ENCODE measurements around the gene ADCY1.

The ADCY1 gene

DNA sequence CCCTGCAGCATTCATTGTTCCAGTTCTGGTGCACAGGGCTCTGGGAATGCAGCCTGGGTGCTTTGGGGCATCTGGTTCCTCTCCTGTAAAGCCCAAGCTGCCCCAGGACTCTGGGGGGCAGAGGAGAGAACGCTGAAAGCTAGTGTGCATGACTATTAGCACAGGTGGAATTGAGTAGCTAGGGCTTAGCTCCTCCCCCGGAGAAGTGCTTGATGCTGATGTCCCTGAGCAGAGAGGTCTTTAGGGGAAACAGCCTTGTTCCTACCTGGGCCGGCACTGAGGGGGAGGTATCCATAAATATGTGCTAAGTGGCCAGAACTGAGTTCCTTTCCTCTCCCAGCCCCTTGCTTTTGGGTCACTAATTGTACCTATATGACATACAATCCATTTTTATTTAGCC, 3.9 kb downstream of the ADCY1 start:
- DNase-seq: no peak

DNA sequence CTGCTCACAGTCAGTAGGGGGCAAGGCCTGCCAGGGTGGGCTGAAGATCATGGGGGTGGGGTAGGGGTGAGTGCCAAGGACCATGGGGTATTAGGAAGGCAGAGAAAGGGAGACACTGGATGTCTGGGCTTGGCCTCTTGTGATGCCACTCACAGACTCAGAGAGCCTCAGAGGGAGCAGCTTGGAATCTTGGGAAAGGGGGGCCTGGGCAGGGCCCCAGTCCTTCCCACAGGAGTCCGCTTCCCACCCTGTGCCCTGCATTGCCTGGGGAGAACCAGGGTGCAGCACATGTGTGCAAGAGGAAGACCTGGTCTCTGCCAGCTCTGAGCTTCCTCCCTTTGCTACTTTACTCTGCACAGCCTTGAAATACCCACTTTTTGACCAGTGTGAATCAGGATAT, 4.3 kb downstream of the ADCY1 start:
- DNase-seq: no peak

DNA sequence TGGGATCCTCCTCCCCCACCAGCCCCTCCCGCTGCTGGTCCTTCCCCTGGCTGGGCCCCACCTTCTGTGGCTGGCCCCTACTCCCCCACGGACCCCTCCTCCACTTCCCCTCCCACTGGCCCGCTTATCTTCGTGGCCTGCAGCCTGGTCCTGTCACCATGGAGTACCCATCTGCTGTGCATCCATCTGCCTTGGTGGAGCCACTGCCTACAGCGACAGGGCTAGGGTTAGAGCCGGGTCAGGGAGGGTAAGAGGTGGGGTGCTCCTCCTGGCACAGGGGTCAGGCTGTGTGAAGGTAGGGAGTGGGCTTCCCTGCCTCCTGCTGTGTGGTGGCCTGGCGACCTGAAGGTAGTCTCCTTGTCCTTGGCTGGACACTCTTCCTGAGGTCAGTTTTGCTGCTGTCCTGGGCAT, 5.2 kb downstream of the ADCY1 start:
- no peak for DNase-seq

DNA sequence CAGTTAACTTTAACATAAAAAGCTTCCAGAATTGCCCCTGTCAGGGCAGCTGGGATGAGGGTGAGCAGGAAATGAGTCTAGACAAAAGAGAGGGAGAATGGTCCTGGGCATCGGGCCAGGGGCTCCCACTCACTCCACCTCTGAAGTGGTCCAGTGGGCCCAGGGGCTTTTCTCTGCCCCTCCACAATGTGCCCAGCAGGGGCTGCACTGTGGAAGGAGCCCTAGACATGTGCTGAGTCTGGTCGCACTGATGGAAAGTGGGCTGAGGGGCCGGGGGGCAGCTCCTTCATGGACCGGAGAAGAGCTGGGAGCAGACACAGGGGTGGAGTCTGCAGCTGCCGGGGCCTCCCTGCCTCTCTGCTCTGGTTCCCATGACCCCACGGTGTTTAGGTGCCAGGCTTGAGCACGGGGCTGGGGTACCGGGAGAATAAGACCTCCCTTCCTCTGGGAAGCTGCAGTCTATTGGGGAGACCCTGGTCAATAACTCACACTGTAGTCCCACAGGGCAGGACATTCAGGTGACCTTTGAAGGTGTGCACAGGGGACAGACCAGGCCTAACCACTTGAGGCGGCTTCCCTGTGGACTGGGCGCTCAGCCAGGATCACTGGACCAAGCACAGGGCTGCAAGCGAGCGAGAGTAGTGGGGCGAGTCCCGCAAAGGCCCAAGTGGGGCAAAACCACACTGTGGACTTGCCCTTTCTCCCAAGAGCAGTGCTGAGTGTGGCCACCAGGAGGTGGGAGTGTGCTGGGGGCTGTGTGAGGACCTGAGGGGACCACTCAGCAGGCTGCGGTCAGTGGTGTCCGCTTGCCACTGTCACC, 6.1 kb downstream of the ADCY1 start:
- peak; percentile 42 for DNase-seq

DNA sequence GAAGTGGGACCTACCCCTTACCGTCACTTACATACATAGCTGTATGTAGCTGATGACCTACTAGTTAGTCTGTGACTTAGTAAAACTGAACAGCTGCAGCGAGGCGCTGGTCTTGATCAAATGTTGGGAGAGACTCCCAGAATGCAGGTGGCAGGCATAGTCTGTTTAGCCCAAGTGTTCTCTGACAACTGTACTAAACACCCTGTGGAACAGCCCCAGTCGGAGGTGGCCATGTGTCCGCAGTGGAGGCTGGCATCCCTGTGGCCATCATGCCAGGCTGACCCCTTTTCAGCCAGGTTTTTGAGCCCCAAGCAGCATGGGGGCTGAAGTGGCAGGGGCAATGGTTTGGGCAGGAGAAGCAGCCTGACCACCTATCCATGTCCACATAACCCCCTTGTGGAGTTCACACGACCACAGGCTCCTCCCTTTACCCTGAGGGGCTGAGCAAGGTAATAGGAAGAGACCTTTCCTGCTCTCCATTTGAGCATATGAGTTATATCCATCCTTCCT, 7.2 kb downstream of the ADCY1 start:
- no peak for DNase-seq

DNA sequence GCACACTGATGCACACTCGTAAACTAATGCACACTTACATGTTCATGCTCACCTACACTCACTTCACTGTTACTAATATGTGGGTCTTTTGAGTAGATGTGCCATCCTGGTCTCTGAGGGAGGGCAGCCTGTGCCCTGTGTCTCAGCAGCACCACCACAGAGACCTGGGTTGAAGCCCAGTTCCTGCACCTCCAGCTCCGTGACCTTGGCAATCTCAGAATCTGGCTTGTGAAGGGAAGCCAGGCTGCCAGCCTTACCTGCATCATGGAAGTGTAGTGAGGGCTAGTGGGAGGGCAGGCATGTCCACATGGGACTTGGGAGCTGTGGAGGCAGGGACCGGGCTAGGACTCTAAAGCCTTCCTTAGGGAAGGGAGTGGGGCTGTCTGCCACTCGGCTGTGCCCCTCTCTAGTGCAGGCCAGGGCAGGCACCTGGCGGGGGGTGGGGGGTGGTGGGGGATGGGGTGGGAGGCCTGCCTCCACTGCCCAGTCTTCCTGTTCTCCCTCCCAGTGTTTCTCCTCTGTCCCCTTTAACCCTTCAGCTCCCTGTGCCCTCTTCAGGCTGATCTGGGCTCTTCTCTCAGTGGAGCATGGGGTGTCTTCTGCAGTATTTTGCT, 8.1 kb downstream of the ADCY1 start:
- no peak for DNase-seq

DNA sequence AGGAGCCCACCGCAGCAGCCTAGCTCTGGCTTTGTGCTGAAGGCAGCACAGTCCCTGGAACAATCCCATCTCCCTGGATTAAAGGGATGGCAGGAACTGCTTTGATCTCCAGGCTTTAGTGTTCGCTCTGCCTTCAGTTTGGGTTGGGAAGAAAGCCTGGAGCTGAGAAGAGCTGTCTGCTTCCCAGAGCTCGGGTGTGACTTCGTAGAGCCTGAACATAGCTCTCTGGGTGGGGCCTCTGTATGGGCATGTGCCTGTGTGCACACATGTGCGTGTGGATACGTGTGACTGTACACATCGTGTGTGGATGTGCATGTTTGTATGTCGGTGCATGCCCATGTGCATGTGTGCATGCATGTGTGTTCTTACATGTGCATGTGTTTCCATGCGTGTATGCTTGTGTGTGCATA, 8.7 kb downstream of the ADCY1 start:
- DNase-seq: no peak

DNA sequence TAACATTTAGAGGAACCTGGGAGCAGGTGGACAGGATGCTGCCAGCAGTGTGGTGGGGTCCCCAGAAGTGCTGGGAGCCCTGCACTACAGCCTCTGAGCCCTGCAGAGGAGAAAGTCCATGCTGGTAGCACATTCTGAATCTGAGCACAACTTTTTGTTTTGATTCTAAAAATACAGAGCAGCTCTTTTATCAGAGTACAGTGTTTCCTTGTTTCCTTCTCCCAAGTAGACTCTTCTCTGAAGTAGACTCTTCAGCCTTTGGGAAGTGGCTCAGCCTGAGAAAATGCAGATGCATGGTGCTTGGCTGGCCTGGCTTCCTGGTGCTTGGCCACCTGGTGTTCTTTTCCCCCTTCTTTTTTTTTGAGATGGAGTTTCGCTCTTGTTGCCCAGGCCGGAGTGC, 9.1 kb downstream of the ADCY1 start:
- DNase-seq: no peak

DNA sequence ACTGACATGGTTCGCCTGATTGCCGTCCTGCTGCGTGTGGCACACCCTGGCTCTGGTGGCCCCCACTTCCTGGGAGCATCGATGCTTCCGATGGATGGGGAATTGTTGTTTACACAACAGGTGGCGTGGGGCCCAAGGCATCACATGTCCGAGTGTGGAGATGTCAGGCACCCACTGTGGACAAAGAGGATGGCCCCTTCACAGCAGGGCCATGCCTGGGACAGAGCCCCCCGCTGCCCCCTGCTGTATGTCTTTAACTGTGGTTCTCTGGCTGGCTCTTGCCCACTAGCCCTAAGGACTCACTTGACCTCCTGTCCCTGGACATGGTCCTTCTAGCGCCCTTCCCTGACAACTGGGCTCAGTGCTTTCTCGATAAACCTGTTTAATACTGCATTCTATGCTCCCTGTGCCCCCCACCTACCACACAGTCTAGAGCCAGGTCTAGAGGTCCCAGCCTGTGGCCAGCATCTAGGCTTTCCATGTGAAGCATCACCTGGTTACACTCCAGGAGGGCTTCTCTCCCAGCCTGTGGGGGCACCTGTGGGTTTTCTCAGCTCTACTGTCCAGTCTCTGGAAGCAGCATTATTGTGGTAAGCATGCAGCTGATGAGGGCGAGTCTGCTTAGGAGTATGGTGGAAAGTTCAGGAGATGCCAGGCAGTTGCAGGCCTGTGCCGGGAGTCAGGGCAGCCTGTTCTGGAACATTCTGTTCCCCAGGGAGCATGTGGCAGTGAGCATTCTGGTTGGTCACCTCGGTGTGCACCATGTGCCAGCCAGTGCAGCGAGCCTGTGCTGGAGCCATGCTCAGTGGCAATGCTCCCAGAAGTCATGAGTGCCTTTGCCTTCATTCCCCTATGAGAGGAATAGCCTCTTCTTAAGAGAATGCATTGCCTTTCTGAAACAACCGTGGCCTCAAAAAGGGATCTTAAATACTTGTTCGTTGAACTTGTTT, 10.4 kb downstream of the ADCY1 start:
- no peak for DNase-seq

DNA sequence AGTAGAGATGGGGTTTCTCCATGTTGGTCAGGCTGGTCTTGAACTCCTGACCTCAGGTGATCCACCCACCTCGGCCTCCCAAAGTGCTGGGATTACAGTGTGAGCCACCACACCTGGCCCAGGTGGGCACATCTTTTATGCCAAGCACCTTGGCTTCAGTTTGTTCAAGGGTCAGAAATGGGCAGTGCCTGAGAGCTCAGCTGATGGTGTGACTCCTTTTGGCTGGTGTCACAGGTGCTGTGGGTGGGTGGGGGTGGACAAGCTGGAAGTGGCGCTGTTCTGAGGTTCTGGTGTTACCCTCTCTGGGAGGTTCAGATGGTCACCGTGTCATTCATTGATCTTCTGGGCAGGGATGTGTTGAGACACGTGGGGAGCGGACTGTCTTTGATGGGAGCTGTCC, 11.5 kb downstream of the ADCY1 start:
- no peak for DNase-seq

DNA sequence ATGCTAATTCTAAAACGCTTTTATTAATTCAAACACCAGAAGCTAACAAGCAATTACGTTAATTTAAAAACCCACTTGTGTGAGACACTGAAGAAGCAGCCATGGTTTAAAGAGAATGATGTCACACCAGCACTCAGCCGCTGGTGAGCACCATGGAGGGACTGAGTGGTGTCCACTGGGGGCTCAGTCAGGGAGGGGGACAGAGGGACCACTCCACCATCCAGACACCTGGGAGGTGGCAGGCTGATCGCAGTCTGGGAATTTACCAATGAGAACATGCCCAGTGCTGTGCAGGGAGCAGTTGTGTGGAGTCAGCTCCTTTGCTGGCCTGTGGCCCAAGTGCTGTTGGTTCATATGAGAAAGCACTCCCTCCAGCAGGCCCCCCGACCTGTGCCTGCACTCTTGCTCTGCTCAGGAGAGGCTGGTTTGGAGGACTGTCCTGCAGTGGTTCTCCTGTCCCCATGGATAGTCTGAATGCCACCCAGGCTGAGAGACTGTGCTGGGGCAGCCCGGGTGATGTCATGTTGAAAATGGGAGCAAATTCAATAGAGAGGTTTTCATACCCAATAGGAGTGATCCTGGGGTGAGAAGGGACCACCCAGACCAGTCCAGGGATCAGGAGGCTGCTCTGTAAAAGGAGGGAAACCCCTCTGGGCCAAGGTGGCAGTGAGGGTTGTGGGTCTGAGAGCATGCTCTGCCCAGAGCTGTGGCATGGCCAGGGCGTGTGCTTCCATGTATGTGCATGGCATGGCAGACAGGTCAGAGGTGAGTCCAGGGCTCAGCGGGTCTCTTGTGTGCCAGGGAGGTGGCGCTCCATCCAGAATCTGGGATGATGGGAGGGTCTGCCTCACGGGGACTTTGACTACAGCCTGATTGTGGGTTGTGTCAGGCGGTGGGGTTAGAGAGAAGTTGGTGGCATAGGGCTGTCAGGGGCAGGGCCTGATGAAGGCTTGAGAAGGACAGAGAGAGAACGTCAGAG, 12.7 kb downstream of the ADCY1 start:
- DNase-seq: no peak

DNA sequence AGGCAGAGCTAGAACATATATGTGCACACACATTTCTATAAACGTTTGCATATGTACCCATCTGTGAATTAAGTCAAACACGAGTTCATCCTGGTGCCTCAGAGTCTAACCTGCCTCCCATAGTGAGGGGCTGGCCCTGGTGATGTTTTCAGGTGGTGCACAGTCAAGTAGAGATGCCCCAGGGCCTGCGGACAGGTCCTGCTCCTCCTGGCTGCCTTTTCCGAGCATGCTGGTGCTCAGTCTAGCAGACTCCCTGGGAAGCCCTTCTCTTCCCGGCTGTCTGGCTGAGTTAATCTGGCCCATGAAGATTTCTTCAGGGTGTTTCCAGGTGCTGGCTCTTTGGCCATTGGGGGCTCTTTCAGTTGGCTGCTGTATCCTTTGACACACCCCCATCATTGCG, 14.3 kb downstream of the ADCY1 start:
- no peak for DNase-seq

DNA sequence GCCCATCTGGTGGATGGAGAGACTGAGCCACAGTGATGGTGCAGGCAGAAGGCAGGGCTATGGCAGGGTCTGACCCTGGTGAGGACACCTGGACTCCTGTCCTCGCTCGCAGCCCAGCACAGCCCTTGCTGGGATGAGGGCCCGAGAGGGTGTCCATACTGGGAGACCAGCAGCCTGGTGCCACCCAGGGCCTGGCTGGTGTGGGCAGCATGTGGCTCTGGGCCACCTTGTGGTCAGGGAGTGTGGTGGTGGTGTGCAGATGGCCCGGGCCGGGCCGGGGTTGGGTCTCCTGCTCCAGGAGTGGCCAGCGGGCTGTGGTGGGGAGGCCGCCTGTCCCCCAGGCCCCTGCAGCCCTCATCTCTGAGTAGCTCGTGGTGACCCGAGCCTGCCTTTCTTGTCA, 14.9 kb downstream of the ADCY1 start:
- DNase-seq: no peak

DNA sequence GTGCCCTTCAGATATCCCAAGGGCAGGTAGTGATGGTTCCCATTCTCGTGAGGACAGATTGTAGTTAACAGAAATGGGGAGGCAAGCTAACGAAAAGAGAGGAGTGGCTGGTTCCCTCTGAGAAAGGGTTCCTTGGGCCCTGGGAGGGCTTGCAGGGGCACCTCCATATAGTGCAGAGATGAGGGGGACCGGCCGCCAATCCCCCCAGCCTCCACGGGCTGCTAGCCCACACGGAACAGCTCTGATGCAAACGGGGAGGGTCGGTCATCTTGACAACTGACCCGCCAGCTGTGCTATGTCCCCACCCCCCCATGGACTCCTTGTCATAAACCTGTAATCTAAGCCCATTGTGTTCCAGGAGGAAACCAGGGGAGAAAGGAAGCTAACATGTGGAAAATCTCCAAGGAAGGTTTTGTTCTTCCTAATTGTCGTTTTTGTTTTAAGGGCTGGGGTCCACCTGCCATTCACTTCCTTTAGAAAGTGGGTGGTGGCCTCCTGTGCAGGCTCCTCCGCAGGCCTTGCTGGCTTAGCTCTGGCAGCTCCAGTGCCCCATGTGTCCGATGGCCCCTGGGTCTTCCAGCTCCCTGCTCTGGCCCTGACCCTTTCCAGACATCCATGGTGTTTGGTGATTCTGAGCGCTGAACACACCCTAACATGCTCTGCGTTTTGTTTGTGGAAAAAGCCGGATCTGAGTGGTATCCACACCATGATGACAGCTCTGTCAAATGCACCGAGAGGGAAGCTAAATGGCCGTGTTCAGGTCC, 15.9 kb downstream of the ADCY1 start:
- DNase-seq: no peak

DNA sequence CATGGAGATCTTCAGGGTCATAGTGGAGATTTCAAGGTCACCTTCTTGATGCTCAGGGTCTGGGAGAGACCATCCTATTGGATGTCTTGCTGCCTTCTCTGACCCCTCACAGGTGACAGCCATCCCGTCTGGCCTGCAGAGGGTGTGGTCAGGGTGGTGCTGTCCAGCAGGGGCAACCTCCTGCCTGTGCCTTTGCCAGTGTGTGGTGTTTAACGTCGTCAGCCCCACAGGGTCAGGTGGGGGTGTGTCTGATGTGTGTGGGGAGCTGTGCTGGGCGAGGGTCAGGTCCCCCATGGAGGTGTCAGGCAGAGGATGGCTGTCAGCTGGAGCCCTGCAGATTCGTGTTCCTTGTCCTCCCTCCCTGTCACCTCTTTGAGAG, 16.5 kb downstream of the ADCY1 start:
- DNase-seq: no peak

DNA sequence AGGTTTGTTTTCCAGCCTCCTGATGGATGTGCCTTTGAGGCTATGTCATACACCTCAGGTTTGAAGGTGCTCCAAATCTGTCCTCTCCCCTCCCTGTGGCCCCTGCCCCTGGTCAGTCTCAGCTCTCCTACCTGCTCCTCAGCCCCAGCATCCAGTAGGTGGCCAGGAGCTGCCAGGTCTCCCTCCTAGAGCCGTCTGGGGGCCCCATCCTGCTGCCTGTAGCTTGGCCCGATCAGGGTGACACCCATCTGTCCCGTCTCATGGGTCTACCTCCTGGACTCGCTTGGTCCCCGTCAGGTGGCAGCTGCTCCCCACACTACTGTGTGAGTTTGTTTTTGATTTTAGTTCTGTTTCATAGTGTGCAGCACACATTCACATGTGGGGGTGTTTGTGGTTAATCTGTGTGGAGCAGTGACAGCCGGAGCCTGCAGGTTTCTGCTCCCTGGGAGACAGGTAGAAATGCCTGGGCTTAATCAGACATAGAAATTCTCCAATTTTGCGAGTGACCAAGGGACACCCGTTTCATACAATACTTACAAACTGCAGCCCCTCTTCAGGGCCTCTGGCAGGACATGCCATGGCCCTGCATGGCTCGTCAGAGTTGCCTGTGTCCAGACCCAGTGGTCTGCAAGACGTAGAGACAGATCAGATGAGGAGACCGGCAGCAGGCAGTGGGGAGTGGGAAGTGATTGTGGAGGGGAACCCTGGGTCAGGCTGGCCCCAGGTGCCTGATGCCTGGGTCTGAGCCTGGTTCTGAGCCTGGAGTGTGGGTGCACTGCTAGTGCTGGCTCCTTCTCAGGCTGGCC, 17.1 kb downstream of the ADCY1 start:
- DNase-seq: no peak

DNA sequence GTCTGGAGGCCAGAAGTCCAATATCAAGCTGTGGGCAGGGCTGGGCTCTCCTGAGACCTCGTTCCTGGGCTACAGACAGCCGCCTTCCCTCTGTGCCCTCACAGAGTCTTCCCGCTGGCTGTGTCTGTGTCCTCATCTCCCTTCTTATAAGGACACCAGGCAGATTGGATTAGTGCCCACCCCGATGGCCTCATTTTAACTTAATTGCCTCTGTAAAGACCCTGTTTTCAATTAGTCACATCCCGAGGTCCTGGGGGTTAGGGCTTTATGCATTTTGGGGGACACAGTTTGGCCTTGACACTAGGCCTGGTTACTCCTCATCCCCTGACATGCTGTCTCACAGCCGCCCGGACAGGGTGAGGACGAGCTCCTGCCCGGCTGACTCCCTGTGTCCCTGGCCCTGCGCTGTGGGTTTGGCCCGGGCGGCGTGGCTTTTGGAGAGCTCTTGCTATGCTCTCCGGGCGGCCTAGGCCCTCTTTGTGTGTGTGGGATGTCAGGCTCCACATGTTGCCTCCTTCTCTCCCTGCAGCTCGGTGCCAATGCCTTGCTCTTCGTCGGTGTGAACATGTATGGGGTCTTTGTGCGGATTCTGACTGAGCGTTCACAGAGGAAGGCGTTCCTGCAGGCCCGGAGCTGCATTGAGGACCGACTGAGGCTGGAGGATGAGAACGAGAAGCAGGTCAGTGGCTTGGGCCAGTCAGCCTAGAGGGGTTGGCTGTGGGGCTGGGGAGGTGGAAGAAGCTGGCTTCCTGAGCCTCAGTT, 18.2 kb downstream of the ADCY1 start:
- DNase-seq: no peak

DNA sequence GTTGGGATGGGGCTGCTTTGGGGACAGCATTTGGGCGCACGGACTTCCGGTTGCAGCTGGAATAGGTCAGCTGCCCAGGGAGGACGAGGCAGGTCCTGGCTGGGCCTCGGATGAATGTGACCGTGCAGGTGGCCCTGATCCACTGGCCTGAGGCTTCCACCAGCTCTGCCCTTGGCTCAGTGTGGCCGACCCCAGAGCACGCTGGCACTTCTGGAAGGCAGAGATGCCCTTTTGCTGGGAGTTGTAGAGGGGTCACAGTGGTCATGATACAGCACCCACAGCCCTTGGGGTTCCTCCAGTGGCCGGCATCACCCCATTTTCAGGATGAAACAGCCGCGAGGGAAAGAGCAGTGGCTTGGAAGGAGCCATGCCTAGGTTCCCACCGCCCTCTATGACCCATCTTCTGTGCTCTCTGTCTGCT, 19.0 kb downstream of the ADCY1 start:
- no peak for DNase-seq

DNA sequence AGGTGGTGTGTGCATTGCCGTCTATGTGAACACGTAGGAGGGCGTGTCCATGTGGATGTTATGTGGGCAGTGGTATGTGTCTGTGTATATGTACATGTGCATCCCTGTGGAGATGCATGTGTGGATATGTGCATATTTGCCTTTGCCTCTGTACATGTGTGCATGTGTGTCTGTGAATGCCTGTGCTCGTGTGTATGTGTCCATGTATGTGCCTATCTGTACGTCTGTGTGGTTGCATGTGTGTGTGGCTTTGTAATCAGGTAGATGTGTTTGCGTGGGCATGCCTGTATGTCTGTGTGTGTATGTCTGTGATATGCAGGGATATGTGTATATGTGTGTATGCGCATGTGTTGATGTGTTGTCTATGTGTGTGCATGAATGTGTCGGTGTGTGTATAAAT, 19.7 kb downstream of the ADCY1 start:
- no peak for DNase-seq
